NOMO-1 (cell line): ENCODE measurements around the gene AJAP1.

Experiments used
- DNase-seq, 2 experiments: peaks; one replicate each; lab custom pipeline; 2025; ENCODE audit not compliant: unreplicated experiment in 2 of 2; lab: John Stamatoyannopoulos, UW

The AJAP1 gene

DNA sequence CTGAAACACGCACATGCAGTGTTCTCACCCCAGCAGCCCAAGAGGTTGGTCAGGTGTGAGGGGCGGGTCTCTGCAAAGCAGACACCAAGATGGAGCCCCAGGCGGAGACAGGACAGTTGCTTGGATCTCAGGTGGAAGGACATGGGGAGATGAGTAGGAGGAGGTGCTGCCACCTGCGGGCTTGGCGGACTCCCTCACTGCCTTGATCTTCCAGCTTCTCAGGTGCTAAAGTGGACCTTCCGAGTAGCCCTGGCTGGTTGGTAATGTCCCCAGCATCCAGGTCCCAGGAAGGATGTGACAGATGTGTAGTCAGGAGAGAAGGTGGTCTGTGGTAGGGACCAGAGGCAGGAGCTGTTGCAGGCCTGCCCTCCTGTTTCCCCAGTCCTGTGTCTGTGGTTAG is 114.1 kb downstream of the AJAP1 start:
- no peak for DNase-seq

DNA sequence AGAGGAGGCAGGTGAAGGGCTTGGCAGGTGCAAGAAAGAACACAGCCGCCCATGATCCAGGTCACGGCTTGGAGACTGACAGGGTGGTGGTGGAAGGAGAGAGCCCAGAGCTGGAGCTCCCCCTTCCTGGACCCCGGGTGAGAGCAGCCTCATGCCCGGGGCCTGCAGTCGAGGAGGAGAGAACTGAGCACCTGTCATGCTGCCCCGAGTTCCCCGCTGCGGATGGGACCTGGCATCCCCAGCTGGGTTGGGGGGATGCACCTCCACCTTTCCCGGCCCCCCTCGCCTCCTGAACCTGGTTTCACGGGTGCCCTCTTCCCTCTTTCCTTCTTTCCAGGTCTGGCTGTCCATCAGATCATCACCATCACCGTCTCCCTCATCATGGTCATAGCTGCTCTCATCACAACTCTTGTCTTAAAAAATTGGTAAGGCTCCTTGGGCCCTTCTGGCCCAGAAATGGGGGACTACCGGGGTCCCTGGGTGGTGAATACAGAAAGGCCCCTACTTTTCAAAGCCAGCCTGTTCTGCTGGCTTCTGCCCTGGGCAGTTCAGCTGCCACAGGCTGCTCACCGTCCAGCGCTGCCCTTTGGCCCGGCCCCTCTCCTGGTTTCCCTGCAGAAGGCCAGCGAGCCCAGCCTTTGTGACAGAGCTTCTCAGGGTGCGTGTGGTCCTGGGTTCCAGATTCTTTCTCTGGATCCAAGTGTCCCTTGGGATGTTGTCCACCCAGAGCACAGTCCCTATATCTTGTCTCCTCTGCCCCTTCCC is 115.3 kb downstream of the AJAP1 start:
- no peak for DNase-seq

DNA sequence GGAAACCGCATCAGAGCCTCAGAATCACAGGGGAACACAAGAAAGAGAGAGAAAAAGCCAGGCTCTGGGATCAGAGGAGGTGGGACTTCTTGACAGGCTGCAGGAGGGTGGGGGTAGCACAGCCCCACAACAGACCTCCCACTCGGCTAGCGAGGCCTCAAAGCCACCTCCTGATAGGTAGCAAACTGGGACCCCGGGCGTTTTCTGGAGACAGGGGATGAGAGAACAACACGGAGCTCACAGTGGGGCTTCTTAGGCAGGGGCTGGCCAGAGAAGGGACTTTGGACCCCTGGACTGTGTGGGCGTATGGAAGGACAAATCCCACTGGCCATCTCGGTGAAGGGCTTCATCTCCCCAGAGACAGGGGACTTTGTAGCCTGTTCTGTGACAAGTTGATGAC is 116.3 kb downstream of the AJAP1 start:
- DNase-seq: no peak

DNA sequence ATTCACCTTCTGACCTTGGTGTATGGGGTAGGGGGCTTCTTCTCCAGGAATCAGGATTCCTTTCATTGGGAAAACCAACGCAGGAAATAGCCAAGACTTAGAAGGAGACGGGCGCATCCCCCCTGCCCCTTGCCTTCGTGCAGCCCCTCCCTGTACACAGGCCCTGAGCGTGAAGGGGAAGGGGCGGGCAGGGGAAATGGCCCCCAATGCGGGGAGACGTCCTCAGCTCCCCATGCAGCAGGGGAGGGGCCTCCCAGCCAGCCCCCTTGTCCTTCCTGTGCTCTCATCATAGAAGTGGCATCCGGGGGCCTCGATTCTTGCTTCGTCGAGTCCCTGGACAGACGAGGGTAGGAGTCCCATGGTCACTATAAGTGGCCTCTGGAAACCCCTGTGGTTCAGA is 116.9 kb downstream of the AJAP1 start:
- DNase-seq: no peak

DNA sequence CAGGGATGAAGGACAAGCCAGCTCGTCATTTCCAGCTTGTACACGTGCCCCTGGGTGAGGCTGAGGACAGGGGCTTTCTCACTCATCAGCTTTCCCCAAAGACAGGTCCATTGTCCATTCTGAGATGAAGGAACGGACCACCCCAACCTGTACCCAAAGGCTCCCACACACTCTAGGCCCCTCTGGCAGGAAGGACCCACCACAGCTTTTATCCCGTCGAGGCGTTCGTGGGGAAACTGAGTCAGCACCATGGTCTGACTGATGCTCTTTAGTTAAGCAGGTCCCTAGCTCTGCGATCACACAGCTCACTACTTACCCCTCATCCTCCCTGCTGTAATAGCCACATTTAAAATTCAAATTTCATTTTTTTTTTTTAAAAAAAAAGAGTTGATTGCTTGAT is 117.3 kb downstream of the AJAP1 start:
- no peak for DNase-seq

DNA sequence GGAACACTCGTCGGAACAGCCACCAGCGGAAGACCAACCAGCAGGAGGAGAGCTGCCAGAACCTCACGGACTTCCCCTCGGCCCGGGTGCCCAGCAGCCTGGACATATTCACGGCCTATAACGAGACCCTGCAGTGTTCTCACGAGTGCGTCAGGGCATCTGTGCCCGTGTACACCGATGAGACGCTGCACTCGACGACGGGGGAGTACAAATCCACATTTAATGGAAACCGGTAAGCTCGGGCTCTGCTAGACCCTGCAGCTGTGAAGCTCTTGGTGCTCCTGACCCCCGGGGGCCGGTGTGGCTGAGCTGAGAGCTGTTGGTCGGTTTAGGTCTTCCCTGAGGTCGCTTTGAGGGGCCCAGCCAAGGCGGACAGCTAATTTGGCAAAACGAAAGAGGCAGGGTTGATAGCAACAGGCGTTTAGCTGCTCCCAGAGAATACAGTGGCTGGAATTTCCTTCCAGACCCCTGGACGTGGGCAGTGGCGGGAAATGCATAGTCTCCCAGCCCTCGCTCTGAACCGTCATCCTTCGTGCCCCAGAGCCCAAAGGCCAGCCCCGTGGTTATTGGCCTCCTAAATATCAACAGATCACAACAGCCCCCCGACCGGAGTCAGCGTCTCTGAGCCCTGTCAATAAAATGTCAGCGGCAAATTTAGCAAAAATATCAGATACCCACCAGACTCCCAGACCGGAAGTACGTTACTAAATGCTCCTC is 118.0 kb downstream of the AJAP1 start:
- DNase-seq: no peak

DNA sequence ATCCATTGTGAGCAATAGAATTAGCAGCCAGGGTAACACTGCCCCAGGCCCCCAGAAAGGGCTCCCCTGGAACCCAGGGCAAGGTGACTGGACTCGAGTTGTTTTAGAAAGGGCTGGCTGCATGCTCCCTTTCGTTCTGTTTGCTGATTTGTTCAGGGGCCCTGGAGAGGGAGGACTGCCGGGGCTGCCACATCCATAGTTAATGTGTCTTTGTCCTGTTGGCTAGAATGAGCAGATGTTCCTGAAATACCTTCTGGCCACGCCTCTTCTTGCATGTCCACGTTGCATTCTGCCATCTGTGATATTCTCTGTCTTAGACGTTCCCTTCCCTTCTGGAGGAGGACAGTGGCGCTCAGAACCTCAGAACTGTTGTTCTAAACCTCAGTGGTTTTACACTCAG is 118.8 kb downstream of the AJAP1 start:
- DNase-seq: no peak

DNA sequence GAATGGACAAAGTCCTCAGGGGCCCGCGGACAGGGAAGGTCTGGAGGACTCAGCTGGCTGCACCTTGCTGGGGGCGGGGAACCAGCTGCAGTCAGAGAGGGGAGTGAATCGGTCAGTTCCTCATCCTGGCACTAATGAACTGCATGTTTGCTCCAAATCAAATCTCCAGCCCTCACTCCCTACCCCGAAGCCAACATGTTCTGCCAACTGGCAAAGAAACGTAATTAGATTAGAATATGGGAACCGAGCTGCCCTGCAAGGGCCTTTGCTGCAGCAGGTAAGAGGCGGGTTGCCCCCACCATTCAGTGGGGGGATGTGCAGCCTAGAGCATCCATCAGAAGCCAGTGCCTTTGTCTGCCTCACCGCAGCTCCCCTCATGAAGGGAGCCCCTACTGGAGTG is 121.1 kb downstream of the AJAP1 start:
- DNase-seq: no peak

DNA sequence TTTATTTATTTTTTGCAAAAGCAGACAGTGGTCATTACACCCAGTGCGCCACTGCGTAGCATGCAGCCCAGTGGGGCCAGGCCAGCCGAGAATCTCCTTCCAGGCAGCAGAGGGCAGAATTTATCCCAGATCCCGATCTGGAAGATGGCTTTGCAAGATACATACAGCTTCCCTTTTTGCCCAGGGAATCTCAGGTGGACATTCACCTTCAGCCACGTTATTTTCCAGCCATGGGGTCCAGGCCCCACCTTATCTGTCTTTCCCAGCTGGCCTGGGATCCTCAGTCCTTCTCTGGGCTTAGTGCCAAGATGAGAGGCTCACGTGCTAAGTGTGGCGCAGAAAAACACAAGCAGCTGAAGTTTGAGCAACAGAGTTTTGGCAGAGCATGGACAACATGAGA is 123.6 kb downstream of the AJAP1 start:
- DNase-seq: no peak

DNA sequence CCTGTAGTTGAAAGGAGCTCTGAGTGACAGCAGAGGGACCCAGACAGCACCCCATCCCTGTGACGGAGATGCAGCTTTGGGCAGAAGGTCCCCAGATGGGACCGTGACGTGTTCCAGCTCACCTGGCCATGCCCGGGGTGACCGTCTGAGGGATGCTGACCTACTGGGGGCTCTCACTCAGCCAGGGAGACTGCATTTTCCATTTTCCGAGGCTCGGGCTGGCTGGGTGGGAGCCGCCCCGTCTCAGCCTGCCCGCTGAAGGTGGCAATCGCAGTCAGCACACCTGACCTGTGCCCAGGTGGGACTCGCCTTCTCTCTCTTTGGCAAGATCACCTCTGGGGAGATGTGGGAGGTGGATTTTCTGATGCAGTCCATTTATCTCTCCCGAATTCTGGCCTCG is 127.2 kb downstream of the AJAP1 start:
- no peak for DNase-seq

DNA sequence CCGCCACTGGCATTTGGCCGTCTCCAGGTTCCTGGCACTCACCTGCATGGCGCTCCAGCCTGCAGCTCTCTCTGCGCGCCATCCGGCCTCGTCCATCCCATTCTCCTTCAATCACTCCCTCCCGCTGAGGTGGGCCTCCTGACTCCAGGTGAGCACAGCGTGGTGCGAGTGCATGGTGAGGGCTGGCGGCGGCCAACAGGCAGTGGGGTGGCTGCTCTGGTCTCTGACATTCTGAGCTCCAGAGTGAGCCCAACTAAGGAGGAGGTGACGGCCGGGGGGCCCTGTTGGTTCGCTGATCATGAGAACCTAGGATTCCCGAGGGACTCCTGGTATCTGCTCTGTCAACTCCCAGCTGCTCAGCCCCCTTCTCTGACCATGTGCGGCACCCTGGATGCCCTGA is 130.4 kb downstream of the AJAP1 start:
- no peak for DNase-seq

DNA sequence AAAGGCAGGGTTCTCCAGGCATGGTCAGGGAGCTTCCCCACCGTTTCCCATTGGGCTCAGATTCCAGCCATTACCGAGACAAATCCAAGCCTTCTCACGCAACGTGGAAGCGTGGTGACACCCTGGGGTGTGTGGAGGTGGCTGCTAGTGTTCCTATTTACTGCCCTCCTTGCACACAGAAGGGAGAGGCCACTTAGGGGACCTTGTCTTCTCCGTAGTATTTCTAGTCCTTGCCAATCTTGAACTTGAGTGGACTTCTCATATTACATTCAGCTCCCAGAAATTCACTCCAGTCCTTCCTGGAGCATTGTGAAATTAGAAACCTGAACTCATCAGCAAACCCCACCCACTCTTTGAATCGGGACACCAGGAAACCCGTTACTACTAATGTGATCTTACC is 131.6 kb downstream of the AJAP1 start:
- DNase-seq: no peak

DNA sequence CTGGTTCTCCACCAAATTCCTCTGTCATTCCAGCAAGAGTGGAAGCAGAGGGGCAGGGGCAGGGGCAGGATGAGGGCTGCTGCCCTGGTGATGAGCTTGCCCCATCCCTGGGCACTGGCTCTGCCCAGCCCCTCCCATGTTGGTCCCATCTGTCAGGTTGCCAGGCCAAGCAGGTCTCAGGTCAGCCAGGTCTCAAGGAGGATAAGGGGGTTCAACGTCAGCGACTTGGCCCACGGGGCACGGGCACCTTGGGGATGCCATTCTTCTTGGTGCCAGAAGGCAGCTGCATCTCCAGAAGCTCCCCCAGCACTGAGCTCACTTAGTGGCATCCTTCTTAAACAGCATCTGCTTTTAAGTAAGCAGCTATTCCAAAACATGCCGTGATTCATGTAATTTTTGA is 133.1 kb downstream of the AJAP1 start:
- DNase-seq: no peak

DNA sequence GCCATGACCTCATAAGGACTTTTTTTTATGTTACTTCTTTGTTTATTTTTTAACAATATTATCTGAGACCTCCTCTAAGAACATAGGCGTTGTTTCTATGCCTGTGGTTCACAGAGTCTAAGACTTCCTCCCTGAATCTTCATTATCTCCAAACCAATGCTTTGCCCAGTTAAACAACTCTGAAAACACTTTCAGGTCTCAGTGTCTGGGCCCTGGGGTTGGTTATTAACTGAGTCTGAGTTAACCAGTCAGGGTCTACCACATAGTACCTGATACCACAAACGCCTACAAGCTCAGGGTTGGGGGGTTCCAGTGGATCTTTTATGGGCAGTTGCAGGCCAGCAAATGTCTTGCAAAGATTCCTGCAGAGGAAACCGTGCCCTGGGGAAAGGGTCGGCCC is 138.2 kb downstream of the AJAP1 start:
- no peak for DNase-seq

DNA sequence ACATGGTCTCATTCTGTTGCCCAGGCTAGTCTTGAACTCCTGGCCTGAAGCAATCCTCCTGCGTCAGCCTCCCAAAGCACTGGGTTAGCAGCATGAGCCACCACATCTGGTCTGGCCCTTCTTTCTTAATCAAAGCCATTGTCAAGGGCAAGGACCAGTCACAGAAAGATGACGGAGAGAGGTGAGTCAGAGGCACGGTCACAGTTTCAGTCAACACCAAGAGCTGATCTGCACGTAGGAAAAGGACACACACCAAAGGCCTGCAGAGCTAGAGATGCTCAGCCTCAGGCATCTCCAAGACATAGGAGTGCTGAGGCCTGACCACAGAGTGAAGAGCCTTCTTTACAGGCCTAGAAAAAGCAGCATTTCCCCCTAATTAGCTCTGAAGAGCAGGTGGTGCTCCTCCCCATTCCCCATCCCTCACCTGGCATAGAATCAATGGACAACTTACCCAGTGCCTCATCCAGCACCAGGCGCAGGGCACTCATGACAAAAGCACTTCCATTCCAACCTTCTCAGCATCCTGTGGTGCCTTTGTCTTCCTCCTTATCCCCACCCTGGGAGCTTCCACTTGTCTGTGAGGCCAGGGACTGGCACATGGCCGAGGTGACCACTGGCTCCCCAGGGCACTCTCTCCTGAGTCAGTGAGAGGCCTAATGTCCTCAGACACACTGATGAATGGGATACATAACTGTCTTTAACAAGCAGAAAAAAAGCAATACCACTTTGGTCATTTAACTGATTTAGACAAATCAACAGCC is 139.8 kb downstream of the AJAP1 start:
- DNase-seq: no peak

DNA sequence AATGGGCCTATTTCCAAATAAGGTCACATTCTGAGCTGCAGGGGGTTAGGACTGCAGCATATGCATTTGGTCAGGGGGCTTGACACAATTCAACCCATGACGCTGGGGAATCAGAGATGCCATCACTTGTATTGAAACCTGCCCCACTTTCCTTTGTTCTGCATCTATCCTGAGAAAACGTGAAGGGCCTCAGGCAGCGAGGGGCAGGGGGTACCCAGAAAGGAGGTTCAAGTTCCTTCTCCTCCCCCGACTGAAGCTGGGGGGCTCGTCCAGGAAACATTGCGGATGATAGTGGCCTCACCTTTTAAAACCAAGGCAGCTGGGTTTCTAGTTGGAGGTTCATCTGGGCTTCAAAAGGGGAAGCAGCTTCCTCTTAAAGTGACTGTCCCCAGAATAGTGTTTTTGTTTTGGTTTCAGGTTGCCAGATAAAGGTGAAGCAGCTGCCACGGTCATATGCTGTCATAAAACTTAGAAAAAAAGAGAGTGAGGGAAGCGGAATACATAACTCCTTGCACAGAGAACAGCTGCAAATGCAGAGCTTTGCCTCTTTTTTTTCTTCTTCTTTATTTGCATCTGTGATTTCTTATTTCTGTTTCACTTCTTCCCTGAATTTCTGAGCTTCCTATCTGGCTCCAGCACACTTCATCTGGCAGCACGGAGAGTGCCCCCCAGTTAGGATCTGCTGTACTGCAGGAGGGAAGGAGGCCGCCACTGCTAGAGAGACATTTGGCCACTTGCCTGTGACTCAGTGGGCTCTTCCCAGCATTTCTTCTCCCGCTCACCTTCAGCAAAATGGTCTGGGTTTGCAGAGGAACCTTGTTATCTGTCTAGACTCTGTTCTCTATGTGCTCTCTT is 142.0 kb downstream of the AJAP1 start:
- no peak for DNase-seq

DNA sequence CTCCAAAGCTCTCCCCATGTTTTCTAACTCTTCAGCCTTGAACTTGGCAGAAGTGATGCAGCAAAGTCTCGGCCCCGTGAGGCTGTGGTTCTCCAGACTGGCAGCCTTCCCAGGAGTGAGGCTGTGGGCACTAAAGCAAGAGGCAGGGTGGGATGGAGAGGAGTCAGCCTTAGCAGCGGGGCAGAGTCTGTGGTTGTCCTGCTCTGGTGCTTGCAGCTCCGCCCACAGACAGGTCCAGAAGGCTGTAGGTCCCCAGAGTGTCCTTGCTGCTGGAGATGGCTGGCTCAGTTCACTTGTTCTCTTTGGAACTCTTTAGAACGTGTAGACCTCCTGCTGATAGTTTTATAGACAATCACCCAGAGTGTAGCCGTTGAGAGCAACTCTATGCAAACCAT is 142.6 kb downstream of the AJAP1 start:
- no peak for DNase-seq

DNA sequence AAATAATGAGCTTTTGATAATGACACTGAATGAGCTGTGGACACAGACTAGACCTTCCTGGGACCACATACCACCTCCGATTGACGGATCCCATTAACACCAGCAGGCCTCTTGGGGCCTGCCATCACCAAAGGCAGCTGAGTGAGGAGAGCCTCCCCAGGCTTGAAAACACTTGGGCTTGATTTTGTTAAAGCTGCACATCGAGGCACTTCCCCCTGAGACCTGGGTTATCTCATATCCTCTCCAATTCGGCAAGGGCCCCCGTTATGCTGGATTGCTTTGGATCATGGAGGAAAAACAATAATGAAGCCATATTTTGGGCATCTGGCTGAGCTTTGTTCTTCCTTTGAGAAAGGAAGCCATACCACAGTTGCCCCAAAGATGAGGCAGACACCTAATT is 143.0 kb downstream of the AJAP1 start:
- DNase-seq: no peak

DNA sequence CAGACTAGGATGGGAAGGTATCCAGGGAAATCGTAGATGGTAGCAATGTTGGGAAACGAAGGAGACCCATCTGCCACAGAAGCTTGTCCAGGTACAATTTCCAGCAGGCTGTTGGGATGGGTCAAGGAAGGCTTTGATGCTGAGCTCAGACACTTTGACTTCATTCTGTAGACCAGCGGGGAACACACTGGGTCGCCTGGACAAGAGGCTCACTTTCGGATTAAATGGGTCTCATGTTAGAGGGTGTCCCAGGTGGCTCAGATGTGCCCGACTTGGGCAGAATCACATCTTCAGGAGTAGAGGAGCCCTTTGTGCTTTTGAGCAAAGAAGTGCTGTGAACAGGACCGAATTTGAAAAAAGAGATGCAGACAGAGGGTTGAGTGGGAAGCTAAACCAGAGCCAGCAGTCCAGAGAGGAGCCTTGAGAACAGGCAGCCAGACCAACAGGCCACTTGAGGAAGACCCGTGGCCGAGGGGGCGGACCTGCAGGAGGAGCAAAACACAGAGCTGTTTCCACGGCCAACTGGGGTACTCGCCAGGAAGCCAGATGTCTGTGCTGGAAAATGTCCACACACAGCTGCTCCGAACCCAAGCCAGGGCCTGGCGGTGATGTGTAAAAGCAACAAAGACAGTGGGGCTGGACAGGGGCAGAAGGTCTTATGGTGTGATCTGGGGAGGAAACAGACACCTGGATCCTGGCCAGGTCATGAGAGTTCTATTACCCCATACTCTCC is 146.9 kb downstream of the AJAP1 start:
- DNase-seq: no peak

DNA sequence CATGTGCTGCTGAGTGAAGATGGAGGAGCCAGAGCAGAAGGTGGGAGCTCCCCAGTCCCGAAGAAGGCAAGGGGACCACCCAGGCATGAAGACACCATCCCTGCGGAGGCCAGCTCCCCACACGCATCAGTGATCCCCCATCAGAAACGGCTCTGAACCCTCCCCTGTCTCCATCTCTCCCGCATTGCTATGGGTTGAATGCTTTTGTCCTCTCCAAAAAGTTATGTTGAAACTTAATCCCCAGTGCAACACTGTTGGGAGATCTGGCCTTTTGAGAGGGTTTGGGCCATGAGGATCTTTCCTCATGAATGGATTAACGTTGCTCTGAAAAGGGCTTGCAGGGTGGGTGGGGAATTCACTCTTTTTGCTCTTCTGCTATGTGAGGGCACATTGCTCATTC is 147.6 kb downstream of the AJAP1 start:
- DNase-seq: no peak
